Neural cell (in vitro differentiated cells): ENCODE results near the gene PTP4A2. TPM values are rescaled to one million over a fixed set of nuclear protein-coding genes. Genes with fewer than 3 reads are reported as not detected.

Experiments
- H2AFZ ChIP-seq: fragments of 200-600, 300-800 bp; sonication (generic), shearing (Covaris generic); 2 replicates; pipeline ENCODE4 v1.6.0; 2014; ENCODE audit warnings: low read depth, mild to moderate bottlenecking, antibody characterized with exemption, low read length, moderate library complexity
- H3F3A ChIP-seq: fragments of 200-600 bp; shearing (Covaris generic); 2 replicates; pipeline ENCODE4 v1.6.1; 2016; ENCODE audit warnings: mild to moderate bottlenecking, moderate library complexity, mixed read lengths, antibody characterized with exemption, low read length; ENCODE audit not compliant: insufficient read depth, poor library complexity, severe bottlenecking
- H3K27ac ChIP-seq: fragments of 200-600, 300-800 bp; sonication (generic), shearing (Covaris generic); 2 replicates; pipeline ENCODE4 v1.5.1; 2014; ENCODE audit warnings: mild to moderate bottlenecking, low read length, moderate library complexity
- H3K27me3 ChIP-seq: fragments of 300-800, 200-600 bp; sonication (generic), shearing (Covaris generic); 2 replicates; pipeline ENCODE4 v1.6.0; 2014; ENCODE audit warnings: mild to moderate bottlenecking, low read depth, low read length, moderate library complexity; ENCODE audit not compliant: insufficient read depth
- H3K36me3 ChIP-seq: fragments of 300-800, 200-600 bp; sonication (generic), shearing (Covaris generic); 2 replicates; pipeline ENCODE4 v1.5.1; 2014; ENCODE audit warnings: mild to moderate bottlenecking, antibody characterized with exemption, low read length, moderate library complexity; ENCODE audit not compliant: insufficient read depth
- H3K4me2 ChIP-seq: fragments of 300-800, 200-600 bp; sonication (generic), shearing (Covaris generic); 2 replicates; pipeline ENCODE4 v1.6.0; 2014; ENCODE audit warnings: mild to moderate bottlenecking, low read length
- H3K4me3 ChIP-seq: fragments of 300-800, 200-600 bp; sonication (generic), shearing (Covaris generic); 2 replicates; pipeline ENCODE4 v1.5.1; 2014; ENCODE audit warnings: mild to moderate bottlenecking, low read length, moderate library complexity
- H3K79me2 ChIP-seq: fragments of 200-600 bp; shearing (Covaris generic); replicated peaks from 2 replicates; pipeline ENCODE4 v1.6.0; 2014; ENCODE audit warnings: mild to moderate bottlenecking, low read length, moderate library complexity; ENCODE audit not compliant: insufficient read depth
- H3K9ac ChIP-seq: fragments of 300-800, 200-600 bp; sonication (generic), shearing (Covaris generic); 2 replicates; pipeline ENCODE4 v1.6.1; 2016; ENCODE audit warnings: mild to moderate bottlenecking, low read length, mixed read lengths
- H3K9me2 ChIP-seq: fragments of 200-600 bp; shearing (Covaris generic); 2 replicates; pipeline ENCODE4 v1.6.1; 2016; ENCODE audit warnings: mild to moderate bottlenecking, low read length, mixed read lengths; ENCODE audit not compliant: insufficient read depth
- H3K9me3 ChIP-seq: fragments of 200-600, 300-800 bp; sonication (generic), shearing (Covaris generic); 2 replicates; pipeline ENCODE4 v1.6.1; 2016; ENCODE audit warnings: mild to moderate bottlenecking, mixed run types, low read length, moderate library complexity, mixed read lengths
- H4K20me1 ChIP-seq: fragments of 200-600 bp; shearing (Covaris generic); 2 replicates; pipeline ENCODE4 v1.6.1; 2016; ENCODE audit warnings: mild to moderate bottlenecking, mixed run types; ENCODE audit not compliant: insufficient read depth
- EP300 ChIP-seq: fragments of 450-650 bp; conservative IDR thresholded peaks from 2 replicates; pipeline ENCODE4 v1.6.1; 2014; ENCODE audit warnings: antibody characterized with exemption, mild to moderate bottlenecking, moderate library complexity; ENCODE audit not compliant: poor library complexity, severe bottlenecking
- EZH2 ChIP-seq: fragments of 200-600, 300-800 bp; shearing (Covaris generic), sonication (generic); IDR thresholded peaks from 2 replicates; pipeline ENCODE4 v1.6.1; 2014; ENCODE audit warnings: antibody characterized with exemption, low read length, borderline replicate concordance, mild to moderate bottlenecking; ENCODE audit not compliant: insufficient read depth, poor library complexity, severe bottlenecking
- MXI1 ChIP-seq: fragments of 450-650 bp; conservative IDR thresholded peaks from 2 replicates; pipeline ENCODE4 v1.6.1; 2014; ENCODE audit warnings: antibody characterized with exemption, mild to moderate bottlenecking; ENCODE audit not compliant: poor library complexity, severe bottlenecking
- POLR2AphosphoS5 ChIP-seq: IDR thresholded peaks from 2 replicates; pipeline ENCODE4 v1.6.1; 2012
- RAD21 ChIP-seq: fragments of 450-650 bp; conservative IDR thresholded peaks from 2 replicates; pipeline ENCODE4 v1.6.1; 2014; ENCODE audit warnings: antibody characterized with exemption, mild to moderate bottlenecking, moderate library complexity
- SMC3 ChIP-seq: fragments of 450-650 bp; conservative IDR thresholded peaks from 2 replicates; pipeline ENCODE4 v1.6.1; 2014; ENCODE audit warnings: antibody characterized with exemption, mild to moderate bottlenecking, moderate library complexity; ENCODE audit not compliant: poor library complexity
- TAF1 ChIP-seq: IDR thresholded peaks from 2 replicates; pipeline ENCODE4 v1.6.1; 2012; ENCODE audit warnings: low read depth
- polyA plus RNA-seq: library from polyadenylated mRNA; depleted of rRNA; stranded (reverse); fragments of >200 nt; gene quantifications from 2 replicates; pipeline ENCODE4 v1.2.3, GENCODE V29; 2014
- TF ChIP-seq, protein P1 (sequence below): fragments of 450-650 bp; IDR thresholded peaks from 2 replicates; pipeline ENCODE4 v1.5.1; 2014; ENCODE audit warnings: antibody characterized with exemption, mild to moderate bottlenecking, moderate library complexity; ENCODE audit not compliant: poor library complexity, severe bottlenecking
- TF ChIP-seq, protein P2 (sequence below): IDR thresholded peaks from 2 replicates; pipeline ENCODE4 v1.6.1; 2012; ENCODE audit warnings: borderline replicate concordance

Gene PTP4A2
- polyA plus RNA-seq, 1 donor from 2014 or later: 250 TPM

DNA sequence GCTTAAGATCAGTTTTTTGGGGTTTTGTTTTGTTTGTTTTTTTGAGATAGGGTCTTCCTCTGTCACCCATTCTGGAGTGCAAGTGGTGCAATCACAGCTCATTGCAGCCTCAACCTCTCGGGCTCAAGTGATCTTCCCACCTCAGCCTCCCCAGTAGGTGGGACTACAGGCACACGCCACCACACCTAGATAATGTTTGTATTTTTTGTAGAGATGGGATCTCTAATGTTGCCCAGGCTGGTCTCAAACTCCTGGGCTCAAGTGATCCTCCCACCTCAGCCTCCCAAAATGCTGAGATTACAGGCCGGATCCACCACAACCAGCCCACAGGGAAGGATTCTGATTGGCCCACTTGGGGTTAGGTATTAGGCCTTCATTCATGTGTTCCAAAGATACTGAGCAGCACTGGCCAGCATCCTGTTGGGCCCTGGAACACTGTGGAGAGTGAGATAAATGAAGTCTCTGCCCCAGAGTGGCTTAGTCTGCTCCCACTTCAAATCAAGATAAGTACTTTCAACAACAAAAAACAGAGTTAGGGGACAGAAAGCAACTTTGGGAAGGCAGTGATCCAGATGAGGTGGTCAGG lies 54.7 kb downstream of the PTP4A2 start:
- Histone ChIP-seq H3F3A (no peaks in the 10 kb centered on the region), H3K4me3 (no peak overlapping the region), H3K27me3 (no peaks in the 10 kb centered on the region), H3K9me2 (no peaks in the 10 kb centered on the region), H3K9me3 (no peaks in the 10 kb centered on the region), H4K20me1 (no peaks in the 10 kb centered on the region), H3K79me2 (no peaks in the 10 kb centered on the region), H3K9ac (no peak overlapping the region), H3K36me3 (no peaks in the 10 kb centered on the region), H3K27ac (no peak overlapping the region), H2AFZ (no peak overlapping the region), H3K4me2 (no peak overlapping the region)
- TF ChIP-seq TAF1 (no peak), EP300 (no peak), MXI1 (no peak), SMC3 (no peak), RAD21 (no peak), EZH2 (no peak), POLR2AphosphoS5 (no peak)
- TF ChIP-seq, protein P1, sequence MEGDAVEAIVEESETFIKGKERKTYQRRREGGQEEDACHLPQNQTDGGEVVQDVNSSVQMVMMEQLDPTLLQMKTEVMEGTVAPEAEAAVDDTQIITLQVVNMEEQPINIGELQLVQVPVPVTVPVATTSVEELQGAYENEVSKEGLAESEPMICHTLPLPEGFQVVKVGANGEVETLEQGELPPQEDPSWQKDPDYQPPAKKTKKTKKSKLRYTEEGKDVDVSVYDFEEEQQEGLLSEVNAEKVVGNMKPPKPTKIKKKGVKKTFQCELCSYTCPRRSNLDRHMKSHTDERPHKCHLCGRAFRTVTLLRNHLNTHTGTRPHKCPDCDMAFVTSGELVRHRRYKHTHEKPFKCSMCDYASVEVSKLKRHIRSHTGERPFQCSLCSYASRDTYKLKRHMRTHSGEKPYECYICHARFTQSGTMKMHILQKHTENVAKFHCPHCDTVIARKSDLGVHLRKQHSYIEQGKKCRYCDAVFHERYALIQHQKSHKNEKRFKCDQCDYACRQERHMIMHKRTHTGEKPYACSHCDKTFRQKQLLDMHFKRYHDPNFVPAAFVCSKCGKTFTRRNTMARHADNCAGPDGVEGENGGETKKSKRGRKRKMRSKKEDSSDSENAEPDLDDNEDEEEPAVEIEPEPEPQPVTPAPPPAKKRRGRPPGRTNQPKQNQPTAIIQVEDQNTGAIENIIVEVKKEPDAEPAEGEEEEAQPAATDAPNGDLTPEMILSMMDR: no peak
- TF ChIP-seq, protein P2, sequence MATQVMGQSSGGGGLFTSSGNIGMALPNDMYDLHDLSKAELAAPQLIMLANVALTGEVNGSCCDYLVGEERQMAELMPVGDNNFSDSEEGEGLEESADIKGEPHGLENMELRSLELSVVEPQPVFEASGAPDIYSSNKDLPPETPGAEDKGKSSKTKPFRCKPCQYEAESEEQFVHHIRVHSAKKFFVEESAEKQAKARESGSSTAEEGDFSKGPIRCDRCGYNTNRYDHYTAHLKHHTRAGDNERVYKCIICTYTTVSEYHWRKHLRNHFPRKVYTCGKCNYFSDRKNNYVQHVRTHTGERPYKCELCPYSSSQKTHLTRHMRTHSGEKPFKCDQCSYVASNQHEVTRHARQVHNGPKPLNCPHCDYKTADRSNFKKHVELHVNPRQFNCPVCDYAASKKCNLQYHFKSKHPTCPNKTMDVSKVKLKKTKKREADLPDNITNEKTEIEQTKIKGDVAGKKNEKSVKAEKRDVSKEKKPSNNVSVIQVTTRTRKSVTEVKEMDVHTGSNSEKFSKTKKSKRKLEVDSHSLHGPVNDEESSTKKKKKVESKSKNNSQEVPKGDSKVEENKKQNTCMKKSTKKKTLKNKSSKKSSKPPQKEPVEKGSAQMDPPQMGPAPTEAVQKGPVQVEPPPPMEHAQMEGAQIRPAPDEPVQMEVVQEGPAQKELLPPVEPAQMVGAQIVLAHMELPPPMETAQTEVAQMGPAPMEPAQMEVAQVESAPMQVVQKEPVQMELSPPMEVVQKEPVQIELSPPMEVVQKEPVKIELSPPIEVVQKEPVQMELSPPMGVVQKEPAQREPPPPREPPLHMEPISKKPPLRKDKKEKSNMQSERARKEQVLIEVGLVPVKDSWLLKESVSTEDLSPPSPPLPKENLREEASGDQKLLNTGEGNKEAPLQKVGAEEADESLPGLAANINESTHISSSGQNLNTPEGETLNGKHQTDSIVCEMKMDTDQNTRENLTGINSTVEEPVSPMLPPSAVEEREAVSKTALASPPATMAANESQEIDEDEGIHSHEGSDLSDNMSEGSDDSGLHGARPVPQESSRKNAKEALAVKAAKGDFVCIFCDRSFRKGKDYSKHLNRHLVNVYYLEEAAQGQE: no peak

DNA sequence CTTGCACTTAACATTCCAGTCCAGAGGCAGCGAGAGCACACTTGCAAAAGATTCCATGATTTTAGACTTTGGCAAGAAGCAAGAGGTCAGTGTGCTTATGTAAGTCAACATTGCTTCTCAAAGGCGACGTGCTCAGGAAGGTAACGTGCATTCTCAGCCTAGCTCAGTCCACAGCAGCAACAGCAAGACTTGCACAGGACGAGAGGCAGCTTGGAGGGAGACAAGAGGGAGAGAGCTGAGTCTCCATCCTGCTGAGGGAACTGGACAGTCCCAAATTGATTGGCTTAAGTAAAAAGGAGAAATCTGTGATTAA lies 56.5 kb downstream of the PTP4A2 start:
- TF ChIP-seq, protein P2: no peak
- TF ChIP-seq RAD21 (no peak), EZH2 (no peak)
- no peak overlapping the region for H3K9ac ChIP-seq
- H3K4me3 ChIP-seq: no peak overlapping the region
- no peak overlapping the region for H2AFZ ChIP-seq
- H3K9me2 ChIP-seq: no peaks in the 10 kb centered on the region
- H3K79me2 ChIP-seq: no peaks in the 10 kb centered on the region
- no peaks in the 10 kb centered on the region for H4K20me1 ChIP-seq
- no peaks in the 10 kb centered on the region for H3K27me3 ChIP-seq
- H3K9me3 ChIP-seq: no peaks in the 10 kb centered on the region
- H3K27ac ChIP-seq: no peak overlapping the region
- H3K4me2 ChIP-seq: no peak overlapping the region
- H3K36me3 ChIP-seq: no peaks in the 10 kb centered on the region
- no peaks in the 10 kb centered on the region for H3F3A ChIP-seq
